HCT116 (cell line): ENCODE results near the gene RAD51D.

Source experiments
- JUND ChIP-seq: IDR thresholded peaks from 2 replicates; pipeline ENCODE4 v1.6.1; 2012
- POLR2AphosphoS5 ChIP-seq: IDR thresholded peaks from 2 replicates; pipeline ENCODE4 v1.6.1; 2011; ENCODE audit warnings: mild to moderate bottlenecking, low read depth, low read length, moderate library complexity

- TF ChIP-seq JUND (no peak), POLR2AphosphoS5 (no peak)
These were observed 17.9 kb downstream of the RAD51D start for GRCh38 chr17:35101725-35102124.
